ENCODE data around the gene HACD3.
A peak's percentile ranks its signal among the peaks of the same experiment; 100 is the strongest.
"Not testable (repeated sequence)": the region's sequence is repeated elsewhere in the genome, so short reads cannot be mapped to it uniquely, and the experiment has no call there.

The HACD3 gene

DNA sequence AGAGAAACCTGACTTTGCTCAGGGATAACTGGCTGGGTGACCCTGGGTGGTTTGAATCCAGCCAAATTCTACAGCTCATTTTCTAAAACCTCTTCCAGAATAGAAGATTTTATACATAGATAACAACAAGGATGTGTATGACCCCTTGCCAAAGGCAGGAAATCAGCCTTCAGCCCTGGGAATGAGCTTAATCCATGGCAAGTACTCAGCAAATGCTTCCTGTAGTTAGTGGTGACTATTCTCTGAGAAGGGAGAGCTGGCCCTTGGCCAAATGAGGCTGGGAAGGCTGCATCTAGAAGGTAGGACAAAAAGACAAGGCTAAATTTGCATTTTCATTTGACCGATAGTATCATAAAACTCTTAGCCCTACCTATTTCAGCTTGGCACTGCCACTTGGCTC, 4.6 kb upstream of the HACD3 start:
- H3K4me3 ChIP-seq (ENCODE audit: low read depth, low read length) = no peak overlapping the region
- H3K36me3 ChIP-seq (ENCODE audit: control insufficient read depth, insufficient read depth, low read length) = peaks cover 2% of the 10 kb centered on the region
- no peaks in the 10 kb centered on the region for H3K27me3 ChIP-seq (ENCODE audit: control insufficient read depth, insufficient read depth, low read length)
- no peaks in the 10 kb centered on the region for H3K9me3 ChIP-seq (ENCODE audit: control insufficient read depth, insufficient read depth, low read length)
- no peak overlapping the region for H3K9ac ChIP-seq (ENCODE audit: low read depth, low read length)
- peaks cover 3% of the 10 kb centered on the region for H3K4me1 ChIP-seq (ENCODE audit: control insufficient read depth, insufficient read depth, low read length)

DNA sequence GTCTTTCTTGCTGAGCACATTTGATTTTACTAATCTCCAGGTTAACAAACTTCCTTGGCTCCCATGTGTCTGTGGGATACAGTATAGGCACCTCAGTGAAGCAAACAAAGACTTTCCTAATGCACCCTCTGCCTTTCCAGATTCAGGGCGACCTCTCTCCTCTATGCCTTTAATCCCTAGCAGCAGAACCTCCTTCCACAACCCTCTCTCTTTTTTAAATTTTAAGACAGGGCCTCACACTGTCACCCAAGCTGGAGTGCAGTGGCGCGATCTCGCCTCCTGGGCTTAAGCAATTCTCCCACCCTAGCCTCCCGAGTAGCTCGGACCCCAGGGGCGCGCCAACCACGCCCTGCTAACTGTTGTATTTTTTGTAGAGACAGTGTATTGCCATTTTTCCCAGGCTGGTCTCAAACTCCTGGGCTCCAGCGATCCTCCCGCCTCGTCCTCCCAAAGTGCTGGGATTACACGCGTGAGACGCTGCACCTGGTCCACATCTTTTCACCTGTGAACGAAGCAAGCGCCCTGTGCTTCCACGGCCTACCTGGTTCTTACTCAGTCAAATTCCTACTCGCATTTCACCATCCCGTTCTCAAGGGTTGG, 1.7 kb upstream of the HACD3 start:
- peaks cover 14% of the 10 kb centered on the region for H3K4me1 ChIP-seq (ENCODE audit: control insufficient read depth, insufficient read depth, low read length)

DNA sequence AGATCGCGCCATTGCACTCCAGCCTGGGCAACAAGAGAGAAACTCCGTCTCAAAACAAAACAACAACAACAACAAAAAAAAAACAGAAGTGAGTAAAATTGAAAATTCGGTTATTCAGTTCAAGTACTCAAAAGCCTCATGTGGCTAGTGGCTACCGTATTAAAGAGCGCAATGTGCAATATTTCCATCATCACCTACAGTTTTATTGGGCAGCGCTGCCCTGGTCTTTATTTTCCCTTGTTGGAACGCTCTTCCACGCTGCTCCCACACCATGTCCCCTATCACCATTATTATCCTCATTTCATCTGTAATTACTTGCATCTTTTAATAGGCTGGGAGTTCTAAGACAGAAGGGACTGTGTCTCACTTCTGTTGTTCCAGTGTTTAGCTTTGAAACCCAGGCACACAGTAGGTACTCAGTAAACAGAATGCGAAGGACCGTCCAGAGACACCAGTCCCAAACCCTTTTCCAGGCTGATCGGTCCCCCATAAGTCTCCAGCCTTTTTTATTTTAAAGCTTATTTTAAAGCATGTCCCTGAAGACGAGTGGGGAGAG, 423 bp upstream of the HACD3 start:
- H3K36me3 ChIP-seq (ENCODE audit: control insufficient read depth, insufficient read depth, low read length) = peaks cover 2% of the 10 kb centered on the region
- H3K9me3 ChIP-seq (ENCODE audit: control insufficient read depth, insufficient read depth, low read length) = no peaks in the 10 kb centered on the region
- H3K27me3 ChIP-seq (ENCODE audit: control insufficient read depth, insufficient read depth, low read length) = no peaks in the 10 kb centered on the region
- peaks cover 21% of the 10 kb centered on the region for H3K4me1 ChIP-seq (ENCODE audit: control insufficient read depth, insufficient read depth, low read length)
- H3K4me3 ChIP-seq (ENCODE audit: low read depth, low read length) = peak overlapping the region; percentile 92
- H3K9ac ChIP-seq (ENCODE audit: low read depth, low read length) = peak overlapping the region; percentile 32

More for the DNA sequence above, 1.7 kb upstream of the HACD3 start:
- no peak overlapping the region for H3K4me3 ChIP-seq (ENCODE audit: low read depth, low read length)
- peaks cover 2% of the 10 kb centered on the region for H3K36me3 ChIP-seq (ENCODE audit: control insufficient read depth, insufficient read depth, low read length)
- no peaks in the 10 kb centered on the region for H3K27me3 ChIP-seq (ENCODE audit: control insufficient read depth, insufficient read depth, low read length)
- no peak overlapping the region for H3K9ac ChIP-seq (ENCODE audit: low read depth, low read length)
- H3K9me3 ChIP-seq (ENCODE audit: control insufficient read depth, insufficient read depth, low read length) = no peaks in the 10 kb centered on the region

DNA sequence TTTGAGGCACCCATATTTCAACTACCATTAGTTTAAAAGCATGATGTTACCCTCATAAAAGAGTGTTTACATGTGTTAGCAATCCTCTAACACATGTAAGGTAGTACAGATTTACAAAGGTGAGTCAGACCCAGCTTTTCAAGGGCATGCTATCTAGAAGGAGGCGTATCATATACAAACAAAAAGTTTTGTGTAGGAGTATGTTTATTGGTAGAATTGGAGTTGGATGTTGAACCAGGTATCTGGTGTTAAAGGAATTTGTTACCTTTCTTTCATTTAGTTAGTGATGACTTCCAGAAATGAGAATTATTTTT, 2.4 kb downstream of the HACD3 start:
- Histone ChIP-seq H3K4me3 (ENCODE audit: low read depth, low read length) (no peak overlapping the region), H3K9ac (ENCODE audit: low read depth, low read length) (no peak overlapping the region), H3K9me3 (ENCODE audit: control insufficient read depth, insufficient read depth, low read length) (no peaks in the 10 kb centered on the region), H3K36me3 (ENCODE audit: control insufficient read depth, insufficient read depth, low read length) (peaks cover 2% of the 10 kb centered on the region), H3K27me3 (ENCODE audit: control insufficient read depth, insufficient read depth, low read length) (no peaks in the 10 kb centered on the region), H3K4me1 (ENCODE audit: control insufficient read depth, insufficient read depth, low read length) (peaks cover 21% of the 10 kb centered on the region)

DNA sequence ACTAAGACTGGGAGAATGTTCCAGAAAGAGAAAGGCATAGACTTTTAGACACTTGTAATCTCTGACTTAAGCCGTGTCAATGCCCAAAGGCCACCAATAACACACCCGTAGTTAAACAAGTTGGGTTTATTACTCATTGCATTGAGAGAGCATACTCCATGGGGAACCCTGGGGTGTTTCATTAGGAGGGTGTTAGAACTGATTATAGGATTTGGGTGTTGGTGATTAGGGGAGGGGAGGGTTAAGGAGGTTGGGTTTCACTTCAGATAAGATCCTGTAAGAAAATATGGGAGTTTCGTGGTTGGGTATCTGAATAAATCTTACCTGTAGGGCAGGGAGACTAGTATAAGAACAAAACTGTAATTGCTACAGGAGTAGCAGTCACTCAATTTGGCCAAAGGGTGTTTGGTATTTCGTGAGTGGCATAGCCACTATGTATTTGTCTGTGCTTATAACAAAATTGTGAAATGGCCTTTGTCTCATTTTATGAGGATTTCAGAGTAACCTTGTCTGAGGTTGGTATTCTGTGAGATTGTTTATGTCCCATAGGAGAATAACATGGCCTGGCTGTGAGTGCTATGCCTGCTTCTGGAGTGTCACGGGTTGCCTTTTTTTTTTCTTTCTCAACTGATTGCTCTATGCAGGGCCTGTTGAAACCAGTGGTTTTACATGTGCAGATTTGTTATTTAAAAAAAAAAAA, 2.9 kb downstream of the HACD3 start:
- H3K27me3 ChIP-seq (ENCODE audit: control insufficient read depth, insufficient read depth, low read length) = no peaks in the 10 kb centered on the region
- no peak overlapping the region for H3K9ac ChIP-seq (ENCODE audit: low read depth, low read length)
- peaks cover 21% of the 10 kb centered on the region for H3K4me1 ChIP-seq (ENCODE audit: control insufficient read depth, insufficient read depth, low read length)
- no peak overlapping the region for H3K4me3 ChIP-seq (ENCODE audit: low read depth, low read length)
- H3K36me3 ChIP-seq (ENCODE audit: control insufficient read depth, insufficient read depth, low read length) = peaks cover 2% of the 10 kb centered on the region
- H3K9me3 ChIP-seq (ENCODE audit: control insufficient read depth, insufficient read depth, low read length) = no peaks in the 10 kb centered on the region

DNA sequence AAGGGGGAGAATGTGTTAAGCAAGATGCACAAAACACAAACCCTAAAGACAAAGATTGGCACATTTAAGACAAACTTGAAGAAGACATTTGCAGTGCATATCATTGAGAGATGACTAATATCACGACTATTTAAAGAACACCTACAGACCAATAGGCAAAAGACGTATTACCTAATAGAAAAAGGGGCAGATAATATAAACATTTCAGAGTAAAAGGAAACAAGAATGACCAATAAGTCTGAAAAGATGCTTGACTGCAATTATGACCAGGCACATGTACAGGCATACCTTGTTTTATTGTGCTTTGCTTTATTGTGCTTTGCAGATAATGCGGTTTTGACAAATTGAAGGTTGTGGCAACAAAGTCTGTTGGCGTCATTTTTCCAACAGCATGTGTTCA, 4.9 kb downstream of the HACD3 start:
- H3K4me1 ChIP-seq (ENCODE audit: control insufficient read depth, insufficient read depth, low read length) = peaks cover 18% of the 10 kb centered on the region
- H3K27me3 ChIP-seq (ENCODE audit: control insufficient read depth, insufficient read depth, low read length) = no peaks in the 10 kb centered on the region
- H3K9ac ChIP-seq (ENCODE audit: low read depth, low read length) = no peak overlapping the region
- peaks cover 2% of the 10 kb centered on the region for H3K36me3 ChIP-seq (ENCODE audit: control insufficient read depth, insufficient read depth, low read length)
- H3K4me3 ChIP-seq (ENCODE audit: low read depth, low read length) = no peak overlapping the region
- no peaks in the 10 kb centered on the region for H3K9me3 ChIP-seq (ENCODE audit: control insufficient read depth, insufficient read depth, low read length)

DNA sequence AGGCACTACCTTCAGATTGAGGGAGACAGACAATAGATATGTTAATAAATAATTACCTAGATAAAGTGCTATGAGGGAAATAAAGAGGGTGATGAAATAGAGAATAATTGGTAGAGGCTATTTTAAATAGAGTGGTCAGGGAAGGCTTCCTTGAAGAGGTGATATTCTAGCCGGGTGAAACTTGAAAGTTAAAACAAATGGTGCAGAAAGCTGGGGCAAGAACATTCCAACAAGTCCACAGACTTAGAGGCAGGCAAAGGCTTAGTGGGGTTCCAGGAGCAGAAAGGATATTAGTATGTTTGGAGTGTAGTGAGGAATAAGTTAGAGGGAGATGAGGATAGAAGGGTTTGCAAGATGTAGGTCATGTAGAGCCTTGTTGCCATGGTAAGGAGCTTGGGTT, 10.1 kb downstream of the HACD3 start:
- Histone ChIP-seq H3K36me3 (ENCODE audit: control insufficient read depth, insufficient read depth, low read length) (no peaks in the 10 kb centered on the region), H3K27me3 (ENCODE audit: control insufficient read depth, insufficient read depth, low read length) (no peaks in the 10 kb centered on the region), H3K9me3 (ENCODE audit: control insufficient read depth, insufficient read depth, low read length) (no peaks in the 10 kb centered on the region), H3K9ac (ENCODE audit: low read depth, low read length) (no peak overlapping the region), H3K4me3 (ENCODE audit: low read depth, low read length) (no peak overlapping the region), H3K4me1 (ENCODE audit: control insufficient read depth, insufficient read depth, low read length) (no peaks in the 10 kb centered on the region)

DNA sequence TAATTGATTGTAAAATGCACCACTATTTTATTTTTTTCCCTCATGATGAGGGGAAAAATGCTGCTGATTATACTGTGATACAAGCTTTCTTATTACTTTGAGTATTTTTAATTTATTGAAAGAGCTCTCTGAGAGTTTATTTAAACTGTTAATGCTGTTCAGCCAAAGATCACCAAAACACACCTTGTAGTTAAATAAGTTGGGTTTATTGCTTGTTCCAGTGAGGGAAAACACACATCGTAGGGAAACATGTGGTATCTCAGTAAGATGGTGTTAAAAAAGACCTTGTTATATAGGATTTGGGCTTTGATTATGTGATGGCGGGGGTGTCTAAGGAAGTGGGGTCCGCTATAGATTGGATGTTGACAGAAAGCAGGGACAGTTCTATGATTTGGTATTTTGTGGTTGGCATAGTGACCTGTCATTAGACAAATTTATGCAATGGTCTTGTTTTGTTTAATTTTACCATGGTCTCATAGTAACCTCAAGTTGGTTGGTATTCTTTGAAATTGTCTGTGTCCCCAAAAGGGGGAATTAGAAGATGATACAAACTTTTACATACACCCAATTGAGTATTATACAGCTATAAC, 11.1 kb downstream of the HACD3 start:
- Histone ChIP-seq H3K9me3 (ENCODE audit: control insufficient read depth, insufficient read depth, low read length) (no peaks in the 10 kb centered on the region), H3K36me3 (ENCODE audit: control insufficient read depth, insufficient read depth, low read length) (no peaks in the 10 kb centered on the region), H3K27me3 (ENCODE audit: control insufficient read depth, insufficient read depth, low read length) (no peaks in the 10 kb centered on the region), H3K9ac (ENCODE audit: low read depth, low read length) (no peak overlapping the region), H3K4me3 (ENCODE audit: low read depth, low read length) (no peak overlapping the region), H3K4me1 (ENCODE audit: control insufficient read depth, insufficient read depth, low read length) (no peaks in the 10 kb centered on the region)

DNA sequence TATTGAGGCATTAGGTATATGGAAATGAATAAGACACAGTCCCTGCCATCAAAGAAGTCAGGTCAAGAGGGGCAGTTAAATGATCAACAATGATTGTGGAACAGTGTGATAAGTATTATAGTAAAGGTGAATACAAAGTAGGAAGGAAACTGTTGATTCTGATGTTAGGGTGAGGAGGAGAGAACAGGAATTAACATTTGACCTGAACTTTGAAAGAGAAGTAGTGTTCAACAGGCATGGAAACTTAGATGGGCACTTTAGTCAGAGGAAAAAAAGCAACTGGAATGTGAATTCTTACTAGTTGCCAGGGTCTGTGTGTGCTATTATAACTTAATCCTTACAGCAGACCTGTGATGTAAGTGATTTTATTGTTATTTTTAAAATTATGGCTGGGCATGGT, 17.6 kb downstream of the HACD3 start:
- no peaks in the 10 kb centered on the region for H3K36me3 ChIP-seq (ENCODE audit: control insufficient read depth, insufficient read depth, low read length)
- H3K4me3 ChIP-seq (ENCODE audit: low read depth, low read length) = no peak overlapping the region
- no peak overlapping the region for H3K9ac ChIP-seq (ENCODE audit: low read depth, low read length)
- no peaks in the 10 kb centered on the region for H3K27me3 ChIP-seq (ENCODE audit: control insufficient read depth, insufficient read depth, low read length)
- no peaks in the 10 kb centered on the region for H3K9me3 ChIP-seq (ENCODE audit: control insufficient read depth, insufficient read depth, low read length)
- peaks cover 6% of the 10 kb centered on the region for H3K4me1 ChIP-seq (ENCODE audit: control insufficient read depth, insufficient read depth, low read length)

DNA sequence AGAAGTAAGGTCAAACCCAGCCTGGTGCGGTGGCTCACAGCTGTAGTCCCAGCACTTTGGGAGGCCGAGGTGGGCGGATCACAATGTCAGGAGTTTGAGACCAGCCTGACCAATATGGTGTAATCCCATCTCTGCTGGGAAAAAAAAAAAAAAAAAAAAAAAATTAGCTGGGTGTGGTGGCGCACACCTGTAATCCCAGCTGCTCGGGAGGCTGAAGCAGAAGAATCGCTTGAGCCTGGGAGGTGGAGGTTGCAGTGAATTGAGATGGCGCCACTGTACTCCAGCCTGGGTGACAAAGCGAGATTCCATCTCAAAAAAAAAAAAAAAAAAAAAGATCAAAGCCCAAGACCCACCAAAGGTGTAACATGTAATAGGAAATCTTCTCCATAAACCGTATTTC, 19.0 kb downstream of the HACD3 start:
- not testable (repeated sequence) for H3K36me3 ChIP-seq (ENCODE audit: control insufficient read depth, insufficient read depth, low read length); H3K4me1 ChIP-seq (ENCODE audit: control insufficient read depth, insufficient read depth, low read length); H3K27me3 ChIP-seq (ENCODE audit: control insufficient read depth, insufficient read depth, low read length); H3K9ac ChIP-seq (ENCODE audit: low read depth, low read length); H3K4me3 ChIP-seq (ENCODE audit: low read depth, low read length); H3K9me3 ChIP-seq (ENCODE audit: control insufficient read depth, insufficient read depth, low read length)

DNA sequence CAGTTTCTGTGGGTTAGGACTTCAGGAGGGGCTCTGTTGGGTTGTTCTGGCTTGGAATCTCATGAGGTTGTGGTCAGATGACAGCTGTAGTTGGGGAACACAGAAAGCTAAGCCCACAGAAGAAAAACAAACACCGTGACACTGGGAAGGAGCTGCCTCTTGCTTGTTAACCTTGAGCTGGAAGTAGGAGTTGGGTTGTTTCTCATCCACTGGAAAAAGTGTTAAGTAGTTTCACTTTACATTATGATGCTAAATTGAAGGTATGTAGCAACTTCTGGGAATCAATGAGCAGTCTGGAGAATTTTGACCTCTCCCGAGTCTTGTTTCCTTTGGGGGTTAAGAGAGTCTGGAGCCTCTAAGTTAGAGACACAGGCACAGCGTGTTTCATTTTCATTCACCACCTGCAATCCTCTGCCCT, 20.4 kb downstream of the HACD3 start:
- H3K27me3 ChIP-seq (ENCODE audit: control insufficient read depth, insufficient read depth, low read length) = no peaks in the 10 kb centered on the region
- no peak overlapping the region for H3K9ac ChIP-seq (ENCODE audit: low read depth, low read length)
- peaks cover 6% of the 10 kb centered on the region for H3K36me3 ChIP-seq (ENCODE audit: control insufficient read depth, insufficient read depth, low read length)
- no peak overlapping the region for H3K4me3 ChIP-seq (ENCODE audit: low read depth, low read length)
- peaks cover 6% of the 10 kb centered on the region for H3K4me1 ChIP-seq (ENCODE audit: control insufficient read depth, insufficient read depth, low read length)
- no peaks in the 10 kb centered on the region for H3K9me3 ChIP-seq (ENCODE audit: control insufficient read depth, insufficient read depth, low read length)

DNA sequence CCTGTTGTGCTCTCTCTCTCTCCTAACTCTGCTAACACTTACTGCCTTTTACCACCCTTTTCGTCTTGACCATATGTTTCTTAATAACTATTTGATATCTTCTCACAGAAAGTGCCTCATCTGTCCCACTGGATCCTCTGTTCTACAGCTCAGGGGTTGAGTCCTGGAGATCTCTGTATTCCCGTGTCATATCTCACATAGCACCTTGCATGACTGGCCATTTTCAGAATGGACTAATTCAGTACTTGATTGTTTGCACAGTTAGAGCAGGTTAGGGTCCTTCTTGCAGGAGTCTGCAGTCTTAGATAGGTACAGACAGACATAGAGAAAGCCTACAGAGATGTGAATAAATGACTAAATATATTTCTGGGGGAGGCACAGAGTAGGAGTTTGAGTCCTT, 20.9 kb downstream of the HACD3 start:
- Histone ChIP-seq H3K9ac (ENCODE audit: low read depth, low read length) (no peak overlapping the region), H3K4me3 (ENCODE audit: low read depth, low read length) (no peak overlapping the region), H3K36me3 (ENCODE audit: control insufficient read depth, insufficient read depth, low read length) (peaks cover 6% of the 10 kb centered on the region), H3K27me3 (ENCODE audit: control insufficient read depth, insufficient read depth, low read length) (no peaks in the 10 kb centered on the region), H3K9me3 (ENCODE audit: control insufficient read depth, insufficient read depth, low read length) (no peaks in the 10 kb centered on the region), H3K4me1 (ENCODE audit: control insufficient read depth, insufficient read depth, low read length) (peaks cover 6% of the 10 kb centered on the region)
